GM13976 (cell line): Measurements from ENCODE around the gene BICDL1.

Experiments used
- DNase-seq: peaks from one replicate; pipeline ENCODE4 v3.0.0; 2012; ENCODE audit warnings: low spot score
- CTCF ChIP-seq: IDR thresholded peaks from 2 replicates; pipeline ENCODE4 v1.5.1; 2012; ENCODE audit warnings: borderline replicate concordance, mild to moderate bottlenecking; ENCODE audit not compliant: insufficient read depth; ENCODE audit errors: extremely low read depth, missing control alignments, control extremely low read depth
- in situ Hi-C: fragments of 300-500 bp; cut with MboI; formaldehyde crosslinking; loops from one replicate; pipeline ENCODE4 v1.12.0; 2022; ENCODE audit warnings: low sequenced_read_pairs, mixed read lengths, inconsistent platforms; ENCODE audit not compliant: unreplicated experiment

Gene BICDL1

GRCh38 chr12:120102189-120103043 is 113.4 kb downstream of the BICDL1 start:
- no peak for TF ChIP-seq CTCF
- DNase-seq, result no peak
- in situ Hi-C loops, result no loop called here

- no peak for TF ChIP-seq CTCF
- in situ Hi-C loops, result no loop called here
- no peak for DNase-seq
Observed at GRCh38 chr12:120103044-120103338, 114.0 kb downstream of the BICDL1 start.

GRCh38 chr12:120103371-120103770 is 114.3 kb downstream of the BICDL1 start:
- no peak for DNase-seq
- no peak for TF ChIP-seq CTCF
- in situ Hi-C loops, result no loop called here

- in situ Hi-C loops, result no loop called here
- DNase-seq, result no peak
- TF ChIP-seq CTCF, result no peak
Observed at GRCh38 chr12:120106151-120106550, 117.1 kb downstream of the BICDL1 start.

- no peak for TF ChIP-seq CTCF
- no peak for DNase-seq
- in situ Hi-C loops, result no loop called here
Observed at GRCh38 chr12:120109570-120110267, 120.7 kb downstream of the BICDL1 start.

- TF ChIP-seq CTCF, result no peak
- in situ Hi-C loops, result no loop called here
- DNase-seq, result peak; percentile 74
Observed at GRCh38 chr12:120110550-120111501, 121.8 kb downstream of the BICDL1 start.
